Panc1 (cell line): ENCODE data around the gene IDI2. TPM values are rescaled to one million over a fixed set of nuclear protein-coding genes. Genes with fewer than 3 reads are reported as not detected.

Experiments
- ATAC-seq: fragments of 200-7000 bp; cut with Tn5 transposase; 2 replicates; pipeline ENCODE4 v1.9.1; 2020; ENCODE audit warnings: mild to moderate bottlenecking, moderate library complexity
- BruUV-seq: library from RNA; stranded (reverse); fragments of 400-500 nt; replicated peaks from 2 replicates; lab custom pipeline; 2021; lab: Mats Ljungman, UMichigan
- CTCF ChIA-PET: fragments of 300-600 bp; sonication (Branson Sonifier 250); formaldehyde crosslinking; loops from one replicate; lab custom pipeline; 2022; ENCODE audit warnings: antibody characterized with exemption; lab: Charles Lee
- POLR2A ChIA-PET: fragments of 300-600 bp; sonication (Branson Sonifier 250); formaldehyde crosslinking; loops from one replicate; lab custom pipeline; 2022; ENCODE audit warnings: antibody characterized with exemption; lab: Charles Lee
- DNase-seq: peaks from one replicate; pipeline ENCODE4 v3.0.0-alpha.2; 2010; ENCODE audit warnings: low read depth, low spot score
- H3K27ac ChIP-seq: 2 replicates; pipeline ENCODE4 v1.5.1; 2011; ENCODE audit warnings: mild to moderate bottlenecking, low read length, inconsistent platforms
- H3K27me3 ChIP-seq: fragments of 200-500 bp; sonication (Bioruptor generic); 2 replicates; pipeline ENCODE4 v1.6.0; 2014; ENCODE audit warnings: low read length, inconsistent platforms; ENCODE audit not compliant: control insufficient read depth, insufficient read depth
- H3K36me3 ChIP-seq: fragments of 200-500 bp; sonication (Bioruptor generic); 2 replicates; pipeline ENCODE4 v1.5.1; 2014; ENCODE audit warnings: inconsistent platforms, mild to moderate bottlenecking, low read length, moderate library complexity; ENCODE audit not compliant: control insufficient read depth, insufficient read depth
- H3K4me1 ChIP-seq: 2 replicates; pipeline ENCODE4 v1.5.1; 2011; ENCODE audit warnings: inconsistent platforms, mild to moderate bottlenecking, low read length, moderate library complexity; ENCODE audit not compliant: control insufficient read depth, insufficient read depth
- H3K4me3 ChIP-seq, 2 experiments: 2 replicates each; pipeline ENCODE4 v1.5.1; 2011 to 2012; ENCODE audit warnings: low read depth in 2 of 2, low read length in 2 of 2, mild to moderate bottlenecking in 2 of 2, inconsistent platforms in 1 of 2, moderate library complexity in 1 of 2
- H3K9me3 ChIP-seq: fragments of 200-500 bp; sonication (Bioruptor generic); 2 replicates; pipeline ENCODE4 v1.5.1; 2014; ENCODE audit warnings: low read depth, mild to moderate bottlenecking, inconsistent platforms, low read length, moderate library complexity; ENCODE audit not compliant: control insufficient read depth, insufficient read depth
- CTCF ChIP-seq: fragments of 450-650 bp; IDR thresholded peaks from 2 replicates; pipeline ENCODE4 v1.5.1; 2017; ENCODE audit warnings: mild to moderate bottlenecking
- POLR2AphosphoS5 ChIP-seq: IDR thresholded peaks from 2 replicates; pipeline ENCODE4 v1.6.1; 2012; ENCODE audit warnings: mild to moderate bottlenecking, low read depth, low read length, moderate library complexity
- REST ChIP-seq, 2 experiments: IDR thresholded peaks; 2 replicates each; pipeline ENCODE4 v1.6.1; 2011 to 2012; ENCODE audit warnings: low read depth in 2 of 2, control low read depth in 1 of 2, low read length in 1 of 2, mild to moderate bottlenecking in 1 of 2, moderate library complexity in 1 of 2; ENCODE audit not compliant: insufficient read depth in 1 of 2
- SIN3A ChIP-seq: IDR thresholded peaks from 2 replicates; pipeline ENCODE4 v1.6.1; 2012; ENCODE audit warnings: low read depth, mild to moderate bottlenecking, low read length, moderate library complexity, borderline replicate concordance; ENCODE audit not compliant: insufficient read depth
- TCF7L2 ChIP-seq: IDR thresholded peaks from 2 replicates; pipeline ENCODE4 v1.6.1; 2011; ENCODE audit warnings: mild to moderate bottlenecking, low read depth, low read length, inconsistent platforms
- in situ Hi-C: cut with HindIII; loops from 2 replicates; pipeline ENCODE4 v1.10.0; 2016; ENCODE audit warnings: low sequenced_read_pairs, low pct_unique_long_range_greater_than_20kb
- intact Hi-C: fragments of 100-400 bp; cut with micrococcal nuclease; formaldehyde crosslinking; loops from one replicate; pipeline ENCODE4 v1.10.0; 2022; ENCODE audit not compliant: unreplicated experiment
- total RNA-seq: library from RNA; stranded (reverse); gene quantifications from one replicate; pipeline ENCODE4 v1.2.1, GENCODE V29; 2021; ENCODE audit not compliant: unreplicated experiment

Gene IDI2
- total RNA-seq, 1 experiment from 2014 or later, result not detected

- TF ChIP-seq POLR2AphosphoS5 (no peak; the same call in 1 of the 2 replicates), SIN3A (no peak), CTCF (no peak), REST (IDR thresholded peaks at IDR 0.05; ENCODE audit: insufficient read depth in 1 of 2, low read depth in 2 of 2, low read length in 1 of 2) (no peak)
- Histone ChIP-seq H3K27me3 (no peaks in the 10 kb centered on the region), H3K9me3 (no peaks in the 10 kb centered on the region), H3K4me3 (no peak overlapping the region), H3K36me3 (peaks cover 24% of the 10 kb centered on the region), H3K27ac (no peak overlapping the region), H3K4me1 (peaks cover 3% of the 10 kb centered on the region; the same call in 1 of the 2 replicates)
- ATAC-seq (0 out of 2 replicates have a peak, but pooled peaks have one; percentile 53), DNase-seq (no peak)
- ChIA-PET CTCF (no interaction called here), POLR2A (no interaction called here)
- intact Hi-C loops, result no loop called here
- in situ Hi-C loops, result no loop called here
- BruUV-seq, result no TSS peak
Observed at GRCh38 chr10:995559-995926, 30.1 kb downstream of the IDI2 start.

DNA sequence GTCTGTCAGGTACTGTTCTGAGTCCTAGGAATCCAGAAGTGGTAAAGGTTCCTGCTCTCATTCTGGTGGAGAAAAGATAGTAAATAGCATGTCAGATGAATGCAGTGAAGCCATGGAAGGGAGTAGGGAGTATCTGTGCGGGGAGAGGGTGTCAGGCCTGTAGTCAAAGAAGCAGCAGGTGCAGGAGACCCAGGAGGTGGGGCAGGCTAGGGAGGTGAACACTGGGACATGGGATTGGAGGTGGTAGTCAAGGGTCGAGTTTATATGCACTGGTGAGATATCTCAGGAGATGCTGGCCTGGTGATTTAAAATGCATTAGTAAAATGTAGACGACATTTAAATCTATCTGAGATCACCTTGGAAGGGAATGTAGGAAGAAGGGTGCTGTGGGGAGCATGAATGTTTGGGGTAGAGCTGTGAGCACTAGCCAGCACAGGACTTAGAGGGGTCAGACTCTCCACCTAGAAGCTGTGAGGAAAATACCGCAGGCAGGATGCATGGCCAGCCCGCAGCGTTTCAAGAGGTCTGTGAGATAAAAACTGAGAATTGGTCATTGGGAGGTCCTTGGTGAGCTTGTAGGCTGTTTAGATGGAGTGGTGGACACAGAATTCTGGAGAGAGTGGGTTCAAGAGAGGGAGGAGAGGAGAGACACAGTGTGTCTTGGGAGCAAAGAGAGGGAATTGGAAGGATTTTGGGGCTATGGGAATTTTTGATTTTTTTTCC, 30.7 kb downstream of the IDI2 start:
- Histone ChIP-seq H3K4me3 (no peak overlapping the region), H3K36me3 (peaks cover 22% of the 10 kb centered on the region), H3K27ac (no peak overlapping the region), H3K27me3 (no peaks in the 10 kb centered on the region), H3K9me3 (no peaks in the 10 kb centered on the region), H3K4me1 (peaks cover 3% of the 10 kb centered on the region; the same call in 1 of the 2 replicates)
- intact Hi-C loops, result no loop called here
- in situ Hi-C loops, result no loop called here
- POLR2A ChIA-PET, result no interaction called here
- TF ChIP-seq TCF7L2 (no peak), SIN3A (no peak), REST (IDR thresholded peaks at IDR 0.05; ENCODE audit: insufficient read depth in 1 of 2, low read depth in 2 of 2, low read length in 1 of 2) (no peak), CTCF (no peak), POLR2AphosphoS5 (no peak; the same call in 1 of the 2 replicates)
- ATAC-seq (no peak), DNase-seq (no peak)
- BruUV-seq, result no TSS peak
- CTCF ChIA-PET, result no interaction called here
